SU-DHL-6 (cell line): ENCODE results near the gene ZNF181.

ENCODE experiments used
- H2AFZ ChIP-seq: fragments of 200-600 bp; sonication (generic); 2 replicates; pipeline ENCODE4 v1.6.1; 2014; ENCODE audit warnings: low read depth, mild to moderate bottlenecking, moderate library complexity, mixed read lengths, antibody characterized with exemption, low read length; ENCODE audit not compliant: severe bottlenecking
- H3F3A ChIP-seq: fragments of 200-600 bp; shearing (Covaris generic); 2 replicates; pipeline ENCODE4 v1.6.0; 2016; ENCODE audit warnings: antibody characterized with exemption, mild to moderate bottlenecking; ENCODE audit not compliant: insufficient read depth
- H3K27ac ChIP-seq: fragments of 200-600 bp; sonication (generic); 2 replicates; pipeline ENCODE4 v1.5.1; 2016; ENCODE audit warnings: low read depth, mild to moderate bottlenecking, low read length, moderate library complexity, mixed read lengths
- H3K27me3 ChIP-seq: fragments of 200-600 bp; sonication (generic), shearing (Covaris generic); 2 replicates; pipeline ENCODE4 v1.6.0; 2014; ENCODE audit warnings: mild to moderate bottlenecking, low read length
- H3K36me3 ChIP-seq: fragments of 200-600 bp; sonication (generic); 2 replicates; pipeline ENCODE4 v1.6.1; 2014; ENCODE audit warnings: mild to moderate bottlenecking, low read length, mixed read lengths
- H3K4me2 ChIP-seq: fragments of 300-600, 200-600 bp; shearing (Covaris generic), sonication (generic); 2 replicates; pipeline ENCODE4 v1.6.0; 2014; ENCODE audit warnings: low read length, low read depth, mild to moderate bottlenecking; ENCODE audit not compliant: poor library complexity, severe bottlenecking
- H3K4me3 ChIP-seq: fragments of 200-600 bp; sonication (generic); 2 replicates; pipeline ENCODE4 v1.5.1; 2014; ENCODE audit warnings: antibody characterized with exemption, low read length, mild to moderate bottlenecking, mixed read lengths; ENCODE audit not compliant: insufficient read depth, poor library complexity, severe bottlenecking
- H3K79me2 ChIP-seq: fragments of 200-600 bp; sonication (generic); 2 replicates; pipeline ENCODE4 v1.6.1; 2014; ENCODE audit warnings: mild to moderate bottlenecking, low read length, moderate library complexity; ENCODE audit not compliant: insufficient read depth
- H3K9ac ChIP-seq: fragments of 200-600 bp; sonication (generic); 2 replicates; pipeline ENCODE4 v1.7.0; 2014; ENCODE audit warnings: mild to moderate bottlenecking, low read length
- H3K9me2 ChIP-seq: fragments of 200-600 bp; sonication (generic); replicated peaks from 2 replicates; pipeline ENCODE4 v1.6.1; 2014; ENCODE audit warnings: low read length; ENCODE audit not compliant: insufficient read depth
- H3K9me3 ChIP-seq: fragments of 200-600 bp; sonication (generic); 2 replicates; pipeline ENCODE4 v1.6.1; 2014; ENCODE audit warnings: low read length, mixed read lengths; ENCODE audit not compliant: insufficient read depth
- H4K20me1 ChIP-seq: fragments of 200-600 bp; sonication (generic); 2 replicates; pipeline ENCODE4 v1.6.1; 2014; ENCODE audit warnings: low read depth, mild to moderate bottlenecking, antibody characterized with exemption, low read length, moderate library complexity, mixed read lengths
- EZH2phosphoT487 ChIP-seq: fragments of 200-600 bp; sonication (generic), shearing (Covaris generic); conservative IDR thresholded peaks from 2 replicates; pipeline ENCODE4 v1.6.1; 2018; ENCODE audit warnings: mild to moderate bottlenecking, antibody characterized with exemption, low read length, moderate library complexity, mixed read lengths
- TF ChIP-seq, protein P1 (sequence below): fragments of 200-600 bp; sonication (generic); IDR thresholded peaks from one replicate; pipeline ENCODE4 v1.5.1; 2017; ENCODE audit warnings: antibody characterized with exemption, mild to moderate bottlenecking, low read length, moderate library complexity; ENCODE audit not compliant: insufficient read depth, poor library complexity, severe bottlenecking

ZNF181 gene

GRCh38 chr19:34713262-34713637 lies 20.8 kb upstream of the ZNF181 start:
- H3K4me2 ChIP-seq, result no peak overlapping the region
- TF ChIP-seq, protein P1, sequence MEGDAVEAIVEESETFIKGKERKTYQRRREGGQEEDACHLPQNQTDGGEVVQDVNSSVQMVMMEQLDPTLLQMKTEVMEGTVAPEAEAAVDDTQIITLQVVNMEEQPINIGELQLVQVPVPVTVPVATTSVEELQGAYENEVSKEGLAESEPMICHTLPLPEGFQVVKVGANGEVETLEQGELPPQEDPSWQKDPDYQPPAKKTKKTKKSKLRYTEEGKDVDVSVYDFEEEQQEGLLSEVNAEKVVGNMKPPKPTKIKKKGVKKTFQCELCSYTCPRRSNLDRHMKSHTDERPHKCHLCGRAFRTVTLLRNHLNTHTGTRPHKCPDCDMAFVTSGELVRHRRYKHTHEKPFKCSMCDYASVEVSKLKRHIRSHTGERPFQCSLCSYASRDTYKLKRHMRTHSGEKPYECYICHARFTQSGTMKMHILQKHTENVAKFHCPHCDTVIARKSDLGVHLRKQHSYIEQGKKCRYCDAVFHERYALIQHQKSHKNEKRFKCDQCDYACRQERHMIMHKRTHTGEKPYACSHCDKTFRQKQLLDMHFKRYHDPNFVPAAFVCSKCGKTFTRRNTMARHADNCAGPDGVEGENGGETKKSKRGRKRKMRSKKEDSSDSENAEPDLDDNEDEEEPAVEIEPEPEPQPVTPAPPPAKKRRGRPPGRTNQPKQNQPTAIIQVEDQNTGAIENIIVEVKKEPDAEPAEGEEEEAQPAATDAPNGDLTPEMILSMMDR, result no peak
- no peak for TF ChIP-seq EZH2phosphoT487
- H3K27ac ChIP-seq, result no peak overlapping the region
- no peaks in the 10 kb centered on the region for H3K27me3 ChIP-seq
- H3K36me3 ChIP-seq, result no peaks in the 10 kb centered on the region
- peaks cover 16% of the 10 kb centered on the region; the same call in 1 of the 2 replicates for H3K9me3 ChIP-seq
- H3K9ac ChIP-seq, result no peak overlapping the region
- no peaks in the 10 kb centered on the region for H3F3A ChIP-seq
- no peaks in the 10 kb centered on the region for H3K79me2 ChIP-seq
- H2AFZ ChIP-seq, result no peak overlapping the region
- H3K9me2 ChIP-seq, result no peaks in the 10 kb centered on the region
- no peaks in the 10 kb centered on the region for H4K20me1 ChIP-seq
- no peak overlapping the region for H3K4me3 ChIP-seq

DNA sequence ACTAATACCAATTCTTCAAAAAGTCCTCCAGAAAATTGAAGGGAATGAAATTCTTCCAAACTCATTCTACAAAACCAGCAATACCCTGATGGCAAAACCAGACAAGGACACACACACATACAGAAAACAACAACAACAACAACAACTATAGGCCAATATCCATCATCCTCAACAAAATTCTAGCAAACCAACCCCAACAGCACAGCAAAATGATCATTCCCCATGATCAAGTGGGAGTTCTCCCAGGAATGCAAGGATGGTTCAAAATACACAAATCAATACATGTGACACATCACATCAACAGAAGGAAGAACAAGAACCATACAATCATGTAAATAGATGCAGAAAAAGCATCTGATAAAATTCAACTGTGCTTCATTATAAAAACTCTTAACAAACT lies 18.7 kb upstream of the ZNF181 start:
- Histone ChIP-seq H3K9ac (no peak overlapping the region), H4K20me1 (no peaks in the 10 kb centered on the region), H3F3A (no peaks in the 10 kb centered on the region), H3K27ac (no peak overlapping the region), H3K79me2 (no peaks in the 10 kb centered on the region), H3K9me3 (peaks cover 16% of the 10 kb centered on the region; the same call in 1 of the 2 replicates), H3K9me2 (no peaks in the 10 kb centered on the region), H2AFZ (no peak overlapping the region), H3K36me3 (no peaks in the 10 kb centered on the region), H3K27me3 (no peaks in the 10 kb centered on the region), H3K4me2 (no peak overlapping the region), H3K4me3 (no peak overlapping the region)
- TF ChIP-seq, protein P1, result no peak
- no peak for TF ChIP-seq EZH2phosphoT487

GRCh38 chr19:34722353-34722752 lies 11.7 kb upstream of the ZNF181 start:
- Histone ChIP-seq H3K9me2 (no peaks in the 10 kb centered on the region), H3K36me3 (no peaks in the 10 kb centered on the region), H3K27me3 (no peaks in the 10 kb centered on the region), H2AFZ (no peak overlapping the region), H3K4me3 (no peak overlapping the region), H3K4me2 (no peak overlapping the region), H3K9me3 (no peaks in the 10 kb centered on the region), H3K79me2 (no peaks in the 10 kb centered on the region), H3F3A (no peaks in the 10 kb centered on the region), H3K27ac (no peak overlapping the region), H4K20me1 (no peaks in the 10 kb centered on the region), H3K9ac (no peak overlapping the region)
- no peak for TF ChIP-seq EZH2phosphoT487
- TF ChIP-seq, protein P1, result no peak

- H3K9me2 ChIP-seq, result no peaks in the 10 kb centered on the region
- no peaks in the 10 kb centered on the region for H3K9me3 ChIP-seq
- no peak overlapping the region for H3K27ac ChIP-seq
- H3K4me3 ChIP-seq, result no peak overlapping the region
- H3K9ac ChIP-seq, result no peak overlapping the region
- no peaks in the 10 kb centered on the region for H3K36me3 ChIP-seq
- no peak overlapping the region for H2AFZ ChIP-seq
- no peak overlapping the region for H3K4me2 ChIP-seq
- no peaks in the 10 kb centered on the region for H3F3A ChIP-seq
- TF ChIP-seq, protein P1, result no peak
- TF ChIP-seq EZH2phosphoT487, result no peak
- no peaks in the 10 kb centered on the region for H3K27me3 ChIP-seq
- no peaks in the 10 kb centered on the region for H3K79me2 ChIP-seq
- H4K20me1 ChIP-seq, result no peaks in the 10 kb centered on the region
Observed at GRCh38 chr19:34725400-34725799, 8.6 kb upstream of the ZNF181 start.
